Renal cortical epithelial cell (primary cell): Measurements from ENCODE around the gene PDXP. TPM values are rescaled to one million over a fixed set of nuclear protein-coding genes. Genes with fewer than 3 reads are reported as not detected.
"Not testable (repeated sequence)": the region's sequence is repeated elsewhere in the genome, so short reads cannot be mapped to it uniquely, and the experiment has no call there.

Experiments used
- DNase-seq: peaks from one replicate; pipeline ENCODE4 v3.0.0-alpha.2; 2011; ENCODE audit warnings: low read depth
- total RNA-seq: library from RNA; depleted of rRNA; stranded (reverse); fragments of >200 nt; gene quantifications from 2 replicates; pipeline ENCODE4 v1.2.3, GENCODE V29; 2014

PDXP gene, protein sequence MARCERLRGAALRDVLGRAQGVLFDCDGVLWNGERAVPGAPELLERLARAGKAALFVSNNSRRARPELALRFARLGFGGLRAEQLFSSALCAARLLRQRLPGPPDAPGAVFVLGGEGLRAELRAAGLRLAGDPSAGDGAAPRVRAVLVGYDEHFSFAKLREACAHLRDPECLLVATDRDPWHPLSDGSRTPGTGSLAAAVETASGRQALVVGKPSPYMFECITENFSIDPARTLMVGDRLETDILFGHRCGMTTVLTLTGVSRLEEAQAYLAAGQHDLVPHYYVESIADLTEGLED
- total RNA-seq = 6.1 and 10.6 TPM in 2 replicates

- DNase-seq = peak; percentile 99
Measured at GRCh38 chr22:37658133-37659065, at the start of gene PDXP. PDXP (plus strand) TSS chr22:37658723; CDS start chr22:37658783, 60 bp downstream.

DNA sequence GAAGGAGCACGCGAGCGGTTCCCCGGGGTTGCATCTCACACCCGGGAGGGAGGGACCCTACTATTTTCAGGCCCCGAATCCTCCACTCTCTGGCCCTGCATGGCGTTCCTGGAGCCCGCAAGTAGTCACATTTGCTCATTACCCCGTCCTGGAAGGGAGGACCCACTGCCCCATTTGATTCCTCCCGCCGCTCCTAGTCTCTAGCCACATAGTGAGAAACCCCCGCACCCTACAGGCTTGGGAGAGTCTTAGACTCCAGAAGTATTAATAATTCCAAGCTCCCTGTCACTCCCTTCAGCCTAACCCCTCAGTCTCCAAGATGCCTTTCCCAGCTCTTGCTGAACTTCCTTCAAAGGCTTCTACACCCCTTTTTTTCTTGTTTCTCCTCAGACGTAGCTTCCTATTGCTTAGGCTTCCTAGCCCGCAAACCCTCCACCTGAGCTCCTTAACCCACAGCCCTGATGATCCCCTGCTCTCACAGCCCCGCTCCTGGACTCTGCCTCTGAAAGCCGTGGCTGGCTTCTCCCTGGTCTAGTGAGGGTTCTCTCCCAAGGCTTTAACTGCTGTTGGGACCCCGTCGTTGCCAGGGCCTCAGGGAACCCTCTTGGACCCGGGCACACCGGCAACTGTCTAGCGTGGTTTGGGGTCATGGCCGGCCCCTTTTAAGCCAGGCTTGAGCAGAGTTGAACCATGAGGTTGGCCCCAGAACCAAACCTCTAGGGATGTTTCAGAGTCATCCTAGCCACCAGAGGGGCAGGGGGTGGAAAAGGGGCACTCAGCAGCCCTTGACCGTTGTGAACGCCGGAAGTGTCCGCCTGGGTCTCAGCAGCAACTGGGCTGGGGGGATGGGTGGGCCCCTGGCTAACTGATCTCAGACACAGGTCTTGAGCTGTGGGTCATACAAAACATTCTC is 49.0 kb upstream of the PDXP start:
- DNase-seq = no peak

- DNase-seq = not testable (repeated sequence)
Measured at GRCh38 chr22:37610153-37610475, 48.4 kb upstream of the PDXP start.

- no peak for DNase-seq
Measured at GRCh38 chr22:37610480-37611129, 47.9 kb upstream of the PDXP start.

DNA sequence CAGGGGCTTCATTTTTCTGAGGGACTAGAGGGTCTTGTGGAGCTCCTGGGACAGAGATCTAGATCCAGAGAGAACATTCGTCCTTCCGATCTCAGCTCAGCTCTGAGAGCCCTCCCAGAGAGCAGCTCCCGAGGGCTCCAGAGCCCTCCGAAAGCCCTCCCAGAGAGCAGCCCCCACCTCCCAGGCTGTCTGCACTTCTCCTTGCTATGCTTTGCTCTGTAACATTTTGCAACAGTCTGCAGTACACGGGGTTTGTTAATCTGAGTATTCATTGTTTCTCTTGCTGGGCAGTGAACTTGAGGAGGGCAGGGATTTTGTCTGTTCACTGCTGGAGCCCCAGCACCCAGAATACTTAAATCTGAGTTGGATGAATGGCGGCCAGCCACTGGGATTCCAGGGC is 47.3 kb upstream of the PDXP start:
- DNase-seq = no peak

GRCh38 chr22:37616201-37617083 is 42.1 kb upstream of the PDXP start:
- DNase-seq = no peak

DNA sequence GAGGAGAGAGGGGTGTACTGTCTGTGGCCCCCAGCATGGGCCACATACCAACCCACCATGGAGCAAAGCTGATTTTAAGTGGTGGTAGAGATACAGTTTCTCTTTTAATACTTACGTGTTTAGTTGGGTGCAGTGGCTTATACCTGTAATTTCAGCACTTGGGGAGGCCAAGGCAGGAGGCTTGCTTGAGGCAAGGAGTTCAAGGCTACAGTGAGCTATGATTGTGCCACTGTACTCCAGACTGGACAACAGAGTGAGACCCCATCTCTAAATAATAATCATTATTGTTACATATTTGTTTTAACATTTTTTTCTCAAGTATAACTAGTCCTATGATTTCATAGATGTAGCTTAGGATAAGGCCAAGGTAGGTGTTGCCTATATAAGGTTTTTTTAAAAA is 41.1 kb upstream of the PDXP start:
- DNase-seq = no peak

- DNase-seq = no peak
Measured at GRCh38 chr22:37618072-37618656, 40.4 kb upstream of the PDXP start.

GRCh38 chr22:37618674-37619073 is 39.8 kb upstream of the PDXP start:
- no peak for DNase-seq

- no peak for DNase-seq
Measured at GRCh38 chr22:37619991-37620390, 38.5 kb upstream of the PDXP start.

GRCh38 chr22:37621352-37621860 is 37.1 kb upstream of the PDXP start:
- no peak for DNase-seq

DNA sequence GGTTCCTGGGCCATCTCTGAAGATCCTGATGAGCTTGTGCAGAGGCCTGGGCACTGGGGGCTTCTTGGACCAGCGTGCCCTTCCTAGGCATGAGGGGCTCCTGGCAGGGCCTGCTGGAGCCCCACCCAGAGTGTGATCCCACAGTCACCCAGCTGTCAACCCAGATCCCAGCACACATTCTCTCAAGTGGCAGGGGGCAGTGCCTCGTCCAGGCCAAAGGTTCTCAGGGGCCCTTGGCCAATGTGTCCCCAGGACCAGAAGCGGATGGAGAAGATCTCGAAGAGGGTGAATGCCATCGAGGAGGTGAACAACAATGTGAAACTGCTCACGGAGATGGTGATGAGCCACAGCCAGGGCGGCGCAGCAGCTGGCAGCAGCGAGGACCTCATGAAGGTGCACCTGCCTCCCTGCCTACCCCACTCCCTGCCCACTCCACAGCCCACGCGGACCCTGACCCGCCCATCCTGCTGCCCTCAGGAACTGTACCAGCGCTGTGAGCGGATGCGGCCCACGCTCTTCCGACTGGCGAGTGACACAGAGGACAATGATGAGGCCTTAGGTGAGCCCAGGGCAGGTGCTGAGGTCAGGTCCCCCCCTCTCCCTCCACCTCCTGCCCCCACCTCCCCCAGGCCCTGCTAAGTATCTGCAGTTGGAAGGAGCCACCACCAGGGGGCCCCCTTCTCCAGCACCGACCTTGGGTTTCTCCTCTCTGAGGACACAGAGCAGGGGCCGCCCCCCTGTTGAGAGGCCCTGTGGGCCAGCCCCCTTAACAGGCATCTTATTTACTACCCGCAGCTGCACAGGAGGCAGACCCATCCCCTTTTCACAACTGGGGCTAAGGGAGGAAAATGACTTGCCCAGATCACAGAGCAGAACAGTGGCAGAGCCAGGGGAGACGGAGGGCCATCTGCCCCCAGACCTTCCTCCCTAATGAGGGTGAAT is 35.2 kb upstream of the PDXP start:
- no peak for DNase-seq

DNA sequence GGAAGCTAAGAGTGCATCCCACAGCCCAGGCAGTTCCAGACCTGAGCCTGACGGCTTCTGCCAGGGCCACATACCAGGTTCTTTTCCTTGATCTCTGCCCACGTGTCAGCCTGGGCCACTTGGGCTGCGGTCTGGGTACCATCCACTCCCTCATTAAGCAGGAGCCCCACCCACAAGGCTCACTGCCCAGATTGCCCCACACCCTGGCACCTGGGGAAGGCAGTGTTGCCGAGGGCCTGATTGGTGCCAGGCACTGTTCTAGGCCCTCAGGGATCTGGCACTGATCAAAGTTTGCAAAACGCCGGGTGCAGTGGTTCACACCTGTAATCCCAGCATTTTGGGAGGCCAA is 34.5 kb upstream of the PDXP start:
- DNase-seq = no peak

DNA sequence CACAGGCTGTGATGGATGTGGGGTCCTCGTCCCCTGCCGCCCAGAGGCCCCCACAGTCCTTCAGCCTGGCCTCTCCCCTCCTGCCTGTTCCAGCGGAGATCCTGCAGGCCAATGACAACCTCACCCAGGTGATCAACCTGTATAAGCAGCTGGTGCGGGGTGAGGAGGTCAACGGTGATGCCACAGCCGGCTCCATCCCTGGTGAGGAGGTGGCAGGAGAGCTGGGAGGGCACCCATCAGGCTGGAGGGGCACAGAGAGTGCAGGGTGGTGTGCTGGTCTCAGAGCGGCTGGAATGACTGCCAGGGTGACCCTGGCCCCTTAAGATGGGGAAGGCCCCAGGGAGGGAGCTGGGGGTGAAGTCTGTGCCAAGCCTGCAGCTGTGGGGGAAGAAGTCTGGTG is 33.6 kb upstream of the PDXP start:
- DNase-seq = no peak

- DNase-seq = no peak
Measured at GRCh38 chr22:37625737-37626136, 32.8 kb upstream of the PDXP start.

DNA sequence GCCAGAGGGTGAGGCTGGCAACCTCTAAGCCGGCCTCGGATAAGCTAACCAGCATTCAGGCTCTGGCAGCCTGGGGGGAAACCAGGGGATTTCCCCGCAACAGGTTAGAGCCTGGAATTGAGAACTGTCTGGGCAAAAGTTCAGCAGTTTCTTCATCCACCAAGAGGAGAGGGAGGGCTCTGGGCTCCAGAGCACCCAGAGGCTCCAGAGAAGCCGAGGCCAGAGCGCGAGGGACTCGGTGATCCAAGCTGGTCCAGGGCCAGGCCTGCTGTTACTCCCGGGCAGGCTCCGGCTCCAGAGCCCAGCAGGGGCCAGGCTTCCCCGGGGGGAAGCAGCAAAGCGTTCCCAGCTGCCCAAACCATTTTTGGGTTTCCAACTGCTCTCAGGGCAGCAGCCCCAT is 32.4 kb upstream of the PDXP start:
- no peak for DNase-seq

- DNase-seq = no peak
Measured at GRCh38 chr22:37626556-37627075, 31.9 kb upstream of the PDXP start.

- DNase-seq = no peak
Measured at GRCh38 chr22:37627121-37627520, 31.4 kb upstream of the PDXP start.

- no peak for DNase-seq
Measured at GRCh38 chr22:37627545-37627944, 31.0 kb upstream of the PDXP start.
